Measurements from ENCODE around the gene ZNF554. TPM values are rescaled to one million over a fixed set of nuclear protein-coding genes. Genes with fewer than 3 reads are reported as not detected.

Gene ZNF554
- total RNA-seq, 3 donors from 2014 or later (not counting 1 experiment from before 2014, with no cell fraction given), result 3.4 to 5.6 (median 3.7) TPM

GRCh38 chr19:2777952-2778683 is 41.5 kb upstream of the ZNF554 start:
- TF ChIP-seq CTCF (IDR thresholded peaks at IDR 0.05), result no peak
- H3K27me3 Mint-ChIP-seq (ENCODE audit: low read depth in 2 of 2), result no peaks in the 10 kb centered on the region
- peaks cover 31 to 35% of the 10 kb centered on the region in 2 donors for H3K4me1 Mint-ChIP-seq
- Histone ChIP-seq H3K4me3 (ENCODE audit: low read length) (no peak overlapping the region), H3K27me3 (ENCODE audit: control insufficient read depth, insufficient read depth, low read length) (no peaks in the 10 kb centered on the region), H3K4me1 (ENCODE audit: control insufficient read depth, insufficient read depth, low read length) (peaks cover 36% of the 10 kb centered on the region), H3K36me3 (ENCODE audit: control insufficient read depth, insufficient read depth, low read length) (peaks cover 2% of the 10 kb centered on the region), H3K27ac (ENCODE audit: low read length) (no peak overlapping the region), H3K9me3 (ENCODE audit: control insufficient read depth, insufficient read depth, low read length) (no peaks in the 10 kb centered on the region)
- H3K9me3 Mint-ChIP-seq, result no peaks in the 10 kb centered on the region
- intact Hi-C loops (cut with micrococcal nuclease), result no loop called here
- no peak for DNase-seq
- ATAC-seq, result no peak
- H3K36me3 Mint-ChIP-seq, result no peaks in the 10 kb centered on the region
- no peak overlapping the region for H3K27ac Mint-ChIP-seq
- WGBS (ENCODE audit: insufficient coverage), result 91% methylated on average over 19 of the region's 19 CpGs
- H3K4me3 Mint-ChIP-seq, result no peak overlapping the region

- Histone ChIP-seq H3K9me3 (ENCODE audit: control insufficient read depth, insufficient read depth, low read length) (no peaks in the 10 kb centered on the region), H3K27me3 (ENCODE audit: control insufficient read depth, insufficient read depth, low read length) (no peaks in the 10 kb centered on the region), H3K27ac (ENCODE audit: low read length) (no peak overlapping the region), H3K4me1 (ENCODE audit: control insufficient read depth, insufficient read depth, low read length) (peaks cover 44% of the 10 kb centered on the region), H3K36me3 (ENCODE audit: control insufficient read depth, insufficient read depth, low read length) (peaks cover 2% of the 10 kb centered on the region), H3K4me3 (ENCODE audit: low read length) (no peak overlapping the region)
- TF ChIP-seq CTCF (IDR thresholded peaks at IDR 0.05), result no peak
- Mint-ChIP-seq H3K4me3 (no peak overlapping the region), H3K4me1 (peaks cover 37 to 46% of the 10 kb centered on the region in 2 donors), H3K36me3 (no peaks in the 10 kb centered on the region), H3K9me3 (no peaks in the 10 kb centered on the region), H3K27ac (no peak overlapping the region), H3K27me3 (ENCODE audit: low read depth in 2 of 2) (no peaks in the 10 kb centered on the region)
- DNase-seq (no peak), ATAC-seq (no peak)
- WGBS (ENCODE audit: insufficient coverage), result 91% methylated on average over 14 of the region's 14 CpGs
- intact Hi-C loops (cut with micrococcal nuclease), result no loop called here
Observed at GRCh38 chr19:2779121-2779740, 40.4 kb upstream of the ZNF554 start.

- ATAC-seq (no peak), DNase-seq (no peak)
- H3K36me3 ChIP-seq (ENCODE audit: control insufficient read depth, insufficient read depth, low read length), result peaks cover 2% of the 10 kb centered on the region
- no peak overlapping the region for H3K4me3 ChIP-seq (ENCODE audit: low read length)
- intact Hi-C loops (cut with micrococcal nuclease), result no loop called here
- Mint-ChIP-seq H3K36me3 (no peaks in the 10 kb centered on the region), H3K9me3 (no peaks in the 10 kb centered on the region), H3K4me3 (peak overlapping the region; percentile 41), H3K4me1 (peaks cover 34 to 41% of the 10 kb centered on the region in 2 donors), H3K27me3 (ENCODE audit: low read depth in 2 of 2) (no peaks in the 10 kb centered on the region), H3K27ac (no peak overlapping the region)
- H3K27ac ChIP-seq (ENCODE audit: low read length), result no peak overlapping the region
- WGBS (ENCODE audit: insufficient coverage), result 94% methylated on average over 7 of the region's 7 CpGs
- no peaks in the 10 kb centered on the region for H3K27me3 ChIP-seq (ENCODE audit: control insufficient read depth, insufficient read depth, low read length)
- no peaks in the 10 kb centered on the region for H3K9me3 ChIP-seq (ENCODE audit: control insufficient read depth, insufficient read depth, low read length)
- peaks cover 44% of the 10 kb centered on the region for H3K4me1 ChIP-seq (ENCODE audit: control insufficient read depth, insufficient read depth, low read length)
- TF ChIP-seq CTCF (IDR thresholded peaks at IDR 0.05), result no peak
Observed at GRCh38 chr19:2780284-2780683, 39.4 kb upstream of the ZNF554 start.
